Loucy (cell line): ENCODE results near the gene CASZ1.

Experiments
- EZH2phosphoT487 ChIP-seq: fragments of 200-600 bp; IDR thresholded peaks from 2 replicates; pipeline ENCODE4 v1.6.1; 2018; ENCODE audit warnings: antibody characterized with exemption, mild to moderate bottlenecking, moderate library complexity, borderline replicate concordance
- TF ChIP-seq, protein P1 (sequence below): fragments of 200-600 bp; sonication (generic); conservative IDR thresholded peaks from 2 replicates; pipeline ENCODE4 v1.5.1; 2014; ENCODE audit warnings: mild to moderate bottlenecking, antibody characterized with exemption, low read length

DNA sequence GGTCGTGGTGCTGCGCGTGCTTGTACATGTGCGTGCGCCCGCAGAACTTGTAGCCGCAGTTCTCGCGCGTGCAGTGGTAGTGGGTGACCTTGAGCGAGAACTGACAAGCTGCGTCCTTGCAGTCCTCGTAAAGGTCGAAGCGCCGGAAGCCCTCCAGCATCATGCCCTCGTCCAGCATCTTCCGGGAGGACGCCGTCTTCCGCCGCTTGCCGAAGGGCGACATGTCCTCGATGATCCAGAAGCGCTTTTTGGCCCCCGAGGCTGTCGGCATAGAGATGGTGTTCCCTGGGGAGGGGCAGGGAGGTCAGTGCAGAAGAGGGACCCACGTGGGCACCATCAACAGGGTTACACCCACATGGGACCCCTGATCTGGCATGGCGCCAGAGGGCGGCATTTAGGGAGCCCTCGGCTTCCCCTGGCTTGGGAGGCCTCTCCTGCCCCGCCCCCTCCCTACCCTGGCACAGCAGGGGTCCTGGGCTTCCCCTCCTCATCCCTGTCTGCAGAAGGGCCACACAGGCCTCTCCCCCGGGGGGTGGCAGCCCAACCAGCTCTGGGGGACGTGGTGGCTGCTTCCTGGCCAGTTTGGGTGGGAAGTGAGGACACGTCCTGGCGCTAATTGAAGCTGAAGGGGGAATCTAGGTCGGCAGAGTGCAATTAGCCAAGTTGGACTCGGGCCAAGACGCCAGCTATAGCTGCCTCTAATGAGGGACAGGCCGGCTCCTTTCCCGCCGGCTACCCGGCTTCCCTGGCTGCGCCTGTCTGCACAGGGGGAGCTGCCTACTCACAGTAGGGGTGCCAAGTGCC, 156.5 kb downstream of the CASZ1 start:
- TF ChIP-seq, protein P1, sequence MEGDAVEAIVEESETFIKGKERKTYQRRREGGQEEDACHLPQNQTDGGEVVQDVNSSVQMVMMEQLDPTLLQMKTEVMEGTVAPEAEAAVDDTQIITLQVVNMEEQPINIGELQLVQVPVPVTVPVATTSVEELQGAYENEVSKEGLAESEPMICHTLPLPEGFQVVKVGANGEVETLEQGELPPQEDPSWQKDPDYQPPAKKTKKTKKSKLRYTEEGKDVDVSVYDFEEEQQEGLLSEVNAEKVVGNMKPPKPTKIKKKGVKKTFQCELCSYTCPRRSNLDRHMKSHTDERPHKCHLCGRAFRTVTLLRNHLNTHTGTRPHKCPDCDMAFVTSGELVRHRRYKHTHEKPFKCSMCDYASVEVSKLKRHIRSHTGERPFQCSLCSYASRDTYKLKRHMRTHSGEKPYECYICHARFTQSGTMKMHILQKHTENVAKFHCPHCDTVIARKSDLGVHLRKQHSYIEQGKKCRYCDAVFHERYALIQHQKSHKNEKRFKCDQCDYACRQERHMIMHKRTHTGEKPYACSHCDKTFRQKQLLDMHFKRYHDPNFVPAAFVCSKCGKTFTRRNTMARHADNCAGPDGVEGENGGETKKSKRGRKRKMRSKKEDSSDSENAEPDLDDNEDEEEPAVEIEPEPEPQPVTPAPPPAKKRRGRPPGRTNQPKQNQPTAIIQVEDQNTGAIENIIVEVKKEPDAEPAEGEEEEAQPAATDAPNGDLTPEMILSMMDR, result no peak
- no peak for TF ChIP-seq EZH2phosphoT487
